Left lung (tissue), 10 donors: ENCODE data around the gene MYH13. TPM values are rescaled to one million over a fixed set of nuclear protein-coding genes. Genes with fewer than 3 reads are reported as not detected.

ENCODE experiments used
- ATAC-seq: fragments of 200-7000 bp; cut with Tn5 transposase; one replicate; pipeline ENCODE4 v1.9.1; 2020; ENCODE audit warnings: moderate library complexity
- DNase-seq, 4 donors: peaks; one replicate each; pipeline ENCODE4 v3.0.0-alpha.2; 2013 to 2020
- H3K27ac ChIP-seq, 2 donors: fragments of 200-600 bp; sonication (generic) in 1 of 2; one replicate each; pipeline versions ENCODE4 v1.5.0 to v1.8.0; 2020 to 2021
- H3K27me3 ChIP-seq, 2 donors: fragments of 200-600 bp; sonication (generic) in 1 of 2; one replicate each; pipeline versions ENCODE4 v1.5.0 to v1.8.0; 2020 to 2021
- H3K36me3 ChIP-seq, 2 donors: fragments of 200-600 bp; sonication (generic) in 1 of 2; one replicate each; pipeline versions ENCODE4 v1.5.0 to v1.8.0; 2020 to 2021
- H3K4me1 ChIP-seq, 2 donors: fragments of 200-600 bp; one replicate each; pipeline ENCODE4 v1.8.0; 2021
- H3K4me3 ChIP-seq, 2 donors: fragments of 200-600 bp; sonication (generic) in 1 of 2; one replicate each; pipeline versions ENCODE4 v1.5.0 to v1.8.0; 2020 to 2021; ENCODE audit warnings: mild to moderate bottlenecking in 1 of 2
- H3K9me3 ChIP-seq, 2 donors: fragments of 200-600 bp; sonication (generic) in 1 of 2; one replicate each; pipeline versions ENCODE4 v1.5.0 to v1.8.0; 2020 to 2021
- intact Hi-C, 2 donors: fragments of 100-400 bp; cut with DNase I; formaldehyde crosslinking; loops; one replicate each; pipeline versions ENCODE4 v1.11.2 to v1.14.2; 2022
- polyA plus RNA-seq, 6 donors: library from polyadenylated mRNA; unstranded; fragments of 120-200 nt; gene quantifications; one replicate each; pipeline ENCODE4 v1.2.1, GENCODE V29; 2013; ENCODE audit not compliant: insufficient read length in 6 of 6
- total RNA-seq, 2 donors: library from RNA; stranded (reverse); fragmentation: NEBNext Ultra II Directional; extraction: Animal tissue kit (Norgen Biotek cat#: 25700); gene quantifications; one replicate each; pipeline ENCODE4 v1.2.1, GENCODE V29; 2021
- TF ChIP-seq, protein P1 (sequence below), 2 donors: fragments of 200-600 bp; sonication (generic) in 1 of 2; IDR thresholded peaks; one replicate each; pipeline versions ENCODE4 v1.5.0 to v1.8.0; 2021; ENCODE audit warnings: antibody characterized with exemption in 2 of 2
- donor health status: DM: no; HTN: yes; CAD: no.
- donor health status: DM: no; HTN: no; CAD: no.

MYH13 gene
- total and polyA plus RNA-seq, 8 donors = 0.03 TPM; not detected in 6

DNA sequence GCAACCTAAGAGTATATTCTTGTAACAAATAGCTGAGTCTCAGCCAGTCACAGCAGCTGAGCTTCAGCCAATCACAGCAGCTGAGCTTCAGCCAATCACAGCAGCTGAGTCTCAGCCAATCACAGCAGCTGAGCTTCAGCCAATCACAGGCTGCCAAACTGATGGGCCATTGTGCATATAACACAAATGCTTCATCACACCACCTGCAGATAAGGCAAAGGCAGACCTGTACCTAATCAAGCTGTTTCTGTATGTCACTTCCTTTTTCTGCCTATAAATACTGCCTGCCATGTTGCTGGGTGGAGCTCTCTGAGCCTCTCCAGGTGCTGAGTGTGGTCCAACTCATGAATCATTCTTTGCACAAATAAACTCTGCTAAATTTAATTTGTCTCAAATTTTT lies 19.9 kb downstream of the MYH13 start:
- intact Hi-C loops = no loop called here

GRCh38 chr17:10349403-10349802 lies 23.4 kb downstream of the MYH13 start:
- intact Hi-C loops = no loop called here

More for the DNA sequence above, 19.9 kb downstream of the MYH13 start:
- Histone ChIP-seq H3K9me3 (no peaks in the 10 kb centered on the region), H3K27ac (no peak overlapping the region), H3K36me3 (no peaks in the 10 kb centered on the region), H3K27me3 (no peaks in the 10 kb centered on the region), H3K4me1 (no peaks in the 10 kb centered on the region), H3K4me3 (no peak overlapping the region)
- TF ChIP-seq, protein P1, sequence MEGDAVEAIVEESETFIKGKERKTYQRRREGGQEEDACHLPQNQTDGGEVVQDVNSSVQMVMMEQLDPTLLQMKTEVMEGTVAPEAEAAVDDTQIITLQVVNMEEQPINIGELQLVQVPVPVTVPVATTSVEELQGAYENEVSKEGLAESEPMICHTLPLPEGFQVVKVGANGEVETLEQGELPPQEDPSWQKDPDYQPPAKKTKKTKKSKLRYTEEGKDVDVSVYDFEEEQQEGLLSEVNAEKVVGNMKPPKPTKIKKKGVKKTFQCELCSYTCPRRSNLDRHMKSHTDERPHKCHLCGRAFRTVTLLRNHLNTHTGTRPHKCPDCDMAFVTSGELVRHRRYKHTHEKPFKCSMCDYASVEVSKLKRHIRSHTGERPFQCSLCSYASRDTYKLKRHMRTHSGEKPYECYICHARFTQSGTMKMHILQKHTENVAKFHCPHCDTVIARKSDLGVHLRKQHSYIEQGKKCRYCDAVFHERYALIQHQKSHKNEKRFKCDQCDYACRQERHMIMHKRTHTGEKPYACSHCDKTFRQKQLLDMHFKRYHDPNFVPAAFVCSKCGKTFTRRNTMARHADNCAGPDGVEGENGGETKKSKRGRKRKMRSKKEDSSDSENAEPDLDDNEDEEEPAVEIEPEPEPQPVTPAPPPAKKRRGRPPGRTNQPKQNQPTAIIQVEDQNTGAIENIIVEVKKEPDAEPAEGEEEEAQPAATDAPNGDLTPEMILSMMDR (IDR thresholded peaks at IDR 0.05) = no peak
- DNase-seq (no peak), ATAC-seq (no peak)

DNA sequence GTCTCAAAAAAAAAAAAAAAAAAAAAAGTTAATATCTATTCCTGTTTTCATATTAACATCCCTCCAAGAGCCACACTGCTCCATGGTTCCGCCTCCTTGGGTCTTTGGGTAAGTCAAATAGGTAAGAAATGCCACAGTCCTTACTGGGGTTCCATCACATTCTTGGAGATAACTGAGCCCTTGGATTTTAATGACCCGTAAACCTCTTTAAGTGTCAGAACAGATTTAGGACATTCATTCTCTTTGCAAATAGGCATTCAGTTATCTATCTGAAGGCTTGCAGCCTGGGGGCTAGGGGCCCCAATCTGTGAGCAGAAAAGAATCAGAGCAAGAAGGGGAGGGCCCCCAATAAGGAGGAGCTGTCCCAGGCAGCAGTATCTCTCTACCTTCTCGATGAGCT lies 28.0 kb downstream of the MYH13 start:
- TF ChIP-seq, protein P1 (IDR thresholded peaks at IDR 0.05) = no peak
- Histone ChIP-seq H3K9me3 (no peaks in the 10 kb centered on the region), H3K4me3 (no peak overlapping the region), H3K27ac (no peak overlapping the region), H3K36me3 (no peaks in the 10 kb centered on the region), H3K4me1 (no peaks in the 10 kb centered on the region), H3K27me3 (no peaks in the 10 kb centered on the region)
- no peak for ATAC-seq
- intact Hi-C loops = no loop called here
- no peak for DNase-seq

More at GRCh38 chr17:10349403-10349802, 23.4 kb downstream of the MYH13 start:
- TF ChIP-seq, protein P1 (IDR thresholded peaks at IDR 0.05) = no peak
- Histone ChIP-seq H3K4me1 (no peaks in the 10 kb centered on the region), H3K9me3 (no peaks in the 10 kb centered on the region), H3K27me3 (no peaks in the 10 kb centered on the region), H3K27ac (no peak overlapping the region), H3K4me3 (no peak overlapping the region), H3K36me3 (no peaks in the 10 kb centered on the region)
- no peak for DNase-seq
- no peak for ATAC-seq

DNA sequence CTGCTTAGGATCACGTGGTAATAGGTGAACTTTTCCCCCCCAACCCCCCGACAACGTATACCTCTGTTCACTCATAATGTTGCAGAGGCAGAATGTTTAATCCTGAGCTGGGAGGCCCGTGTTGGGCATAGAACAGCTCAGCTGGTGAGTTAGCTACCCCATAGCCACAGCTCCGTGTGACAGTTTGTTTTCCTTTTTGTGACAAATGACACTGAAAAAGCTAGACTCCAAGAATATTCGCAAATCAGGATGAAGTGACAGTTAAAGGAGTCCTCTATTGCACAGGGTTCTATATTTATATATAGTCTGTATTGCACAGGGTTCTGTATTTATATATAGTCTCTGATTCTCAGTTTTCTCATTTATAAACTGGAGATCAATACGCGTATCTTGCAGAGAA lies 33.8 kb downstream of the MYH13 start:
- H3K27ac ChIP-seq = no peak overlapping the region
- no peak for ATAC-seq
- no peaks in the 10 kb centered on the region for H3K36me3 ChIP-seq
- no peaks in the 10 kb centered on the region for H3K27me3 ChIP-seq
- TF ChIP-seq, protein P1 (IDR thresholded peaks at IDR 0.05) = no peak
- H3K4me1 ChIP-seq = no peaks in the 10 kb centered on the region
- DNase-seq = no peak
- intact Hi-C loops = no loop called here
- H3K9me3 ChIP-seq = no peaks in the 10 kb centered on the region
- no peak overlapping the region for H3K4me3 ChIP-seq

- no peaks in the 10 kb centered on the region for H3K9me3 ChIP-seq
- H3K27me3 ChIP-seq = no peaks in the 10 kb centered on the region
- TF ChIP-seq, protein P1 (IDR thresholded peaks at IDR 0.05) = no peak
- no peak overlapping the region for H3K4me3 ChIP-seq
- intact Hi-C loops = no loop called here
- no peak overlapping the region for H3K27ac ChIP-seq
- no peaks in the 10 kb centered on the region for H3K36me3 ChIP-seq
- DNase-seq (no peak), ATAC-seq (no peak)
- no peaks in the 10 kb centered on the region for H3K4me1 ChIP-seq
Observed at GRCh38 chr17:10337976-10338375, 34.8 kb downstream of the MYH13 start.
